PC-9 (cell line): ENCODE results near the gene GAGE10. TPM values are rescaled to one million over a fixed set of nuclear protein-coding genes. Genes with fewer than 3 reads are reported as not detected.

Experiments
- BruUV-seq: library from RNA; stranded (reverse); fragments of 400-500 nt; replicated peaks from 2 replicates; lab custom pipeline; 2021; lab: Mats Ljungman, UMichigan
- CTCF ChIA-PET: fragments of 300-600 bp; sonication (Branson Sonifier 250); formaldehyde crosslinking; loops from one replicate; lab custom pipeline; 2022; ENCODE audit warnings: antibody characterized with exemption; lab: Charles Lee
- POLR2A ChIA-PET: fragments of 300-600 bp; sonication (Branson Sonifier 250); formaldehyde crosslinking; loops from one replicate; lab custom pipeline; 2022; ENCODE audit warnings: antibody characterized with exemption; ENCODE audit not compliant: unreplicated experiment; lab: Charles Lee
- DNase-seq, 2 experiments: peaks; one replicate each; pipeline versions ENCODE4 v3.0.0 to v3.0.0-alpha.2; 2015 to 2022; ENCODE audit warnings: mixed read lengths in 1 of 2
- H2AFZ ChIP-seq: fragments of 200-600 bp; sonication (generic); 2 replicates; pipeline ENCODE4 v1.8.1; 2017; ENCODE audit warnings: antibody characterized with exemption
- H3F3A ChIP-seq: fragments of 200-600 bp; sonication (generic); 2 replicates; pipeline ENCODE4 v1.8.1; 2017; ENCODE audit warnings: antibody characterized with exemption, mild to moderate bottlenecking, low read depth; ENCODE audit not compliant: insufficient read depth
- H3K27ac ChIP-seq: fragments of 200-600 bp; sonication (generic); 2 replicates; pipeline ENCODE4 v1.6.1; 2016; ENCODE audit warnings: mixed run types
- H3K27me3 ChIP-seq: fragments of 200-600 bp; sonication (generic); 2 replicates; pipeline ENCODE4 v1.6.1; 2016; ENCODE audit warnings: low read depth, mixed run types; ENCODE audit not compliant: insufficient read depth
- H3K36me3 ChIP-seq: fragments of 200-600 bp; sonication (generic); 2 replicates; pipeline ENCODE4 v1.6.1; 2016; ENCODE audit warnings: low read depth, mixed run types
- H3K4me1 ChIP-seq: fragments of 200-600 bp; sonication (generic); replicated peaks from 2 replicates; pipeline ENCODE4 v1.6.1; 2016; ENCODE audit warnings: mixed run types; ENCODE audit not compliant: insufficient read depth
- H3K4me2 ChIP-seq: fragments of 200-600 bp; sonication (generic); 2 replicates; pipeline ENCODE4 v1.6.1; 2017; ENCODE audit warnings: mixed run types
- H3K4me3 ChIP-seq: fragments of 200-600 bp; sonication (generic); 2 replicates; pipeline ENCODE4 v1.6.1; 2016; ENCODE audit warnings: mixed run types
- H3K79me2 ChIP-seq: fragments of 200-600 bp; sonication (generic); 2 replicates; pipeline ENCODE4 v1.6.1; 2017; ENCODE audit warnings: low read depth, mixed run types
- H3K9me2 ChIP-seq: fragments of 200-600 bp; sonication (generic); 2 replicates; pipeline ENCODE4 v1.8.1; 2017; ENCODE audit warnings: mild to moderate bottlenecking; ENCODE audit not compliant: insufficient read depth
- H3K9me3 ChIP-seq: fragments of 200-600 bp; sonication (generic); 2 replicates; pipeline ENCODE4 v1.8.1; 2016; ENCODE audit warnings: low read depth; ENCODE audit not compliant: insufficient read depth
- H4K20me1 ChIP-seq: fragments of 200-600 bp; sonication (generic); 2 replicates; pipeline ENCODE4 v1.8.1; 2017; ENCODE audit not compliant: insufficient read depth
- CTCF ChIP-seq: fragments of 200-600 bp; sonication (generic); conservative IDR thresholded peaks from 2 replicates; pipeline ENCODE4 v1.6.1; 2017; ENCODE audit warnings: mixed run types, antibody characterized with exemption, mild to moderate bottlenecking, moderate library complexity
- EZH2 ChIP-seq: fragments of 200-600 bp; sonication (generic); IDR thresholded peaks from 2 replicates; pipeline ENCODE4 v1.8.0; 2017; ENCODE audit warnings: antibody characterized with exemption, low read depth
- intact Hi-C: fragments of 100-400 bp; cut with micrococcal nuclease; formaldehyde crosslinking; loops from one replicate; pipeline ENCODE4 v1.10.0; 2022; ENCODE audit not compliant: unreplicated experiment
- total RNA-seq: library from RNA; stranded (reverse); gene quantifications from 2 replicates; pipeline ENCODE4 v1.2.3, GENCODE V29; 2021

The GAGE10 gene
- total RNA-seq, 1 experiment from 2014 or later, result not detected

DNA sequence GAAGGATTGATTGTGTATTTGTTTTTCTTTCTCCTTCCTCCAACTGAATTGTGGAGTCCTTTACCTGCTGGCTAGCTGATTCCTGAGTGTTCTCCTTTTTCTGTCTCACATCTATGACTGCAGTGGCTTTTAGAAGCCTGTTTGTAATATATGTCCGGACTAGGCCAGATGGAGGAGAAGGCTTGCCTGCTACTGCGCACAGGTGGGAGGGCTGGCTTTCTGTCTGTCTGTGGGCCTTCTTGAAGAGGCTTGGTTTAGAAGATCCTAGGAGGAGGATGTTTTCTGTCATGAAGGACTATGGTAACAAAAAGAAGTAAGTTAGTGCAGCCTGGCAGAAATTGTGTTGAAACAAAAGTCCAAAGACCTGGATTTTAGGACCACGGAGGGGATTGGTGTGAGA, 25.4 kb upstream of the GAGE10 start:
- no TSS peak for BruUV-seq
- Histone ChIP-seq H3K9me3 (no peaks in the 10 kb centered on the region), H3K4me3 (no peak overlapping the region), H4K20me1 (no peaks in the 10 kb centered on the region), H3F3A (no peaks in the 10 kb centered on the region), H2AFZ (no peak overlapping the region), H3K27me3 (no peaks in the 10 kb centered on the region), H3K79me2 (no peaks in the 10 kb centered on the region), H3K27ac (no peak overlapping the region), H3K4me2 (no peak overlapping the region), H3K9me2 (no peaks in the 10 kb centered on the region), H3K4me1 (no peaks in the 10 kb centered on the region), H3K36me3 (no peaks in the 10 kb centered on the region)
- POLR2A ChIA-PET, result no interaction called here
- TF ChIP-seq CTCF (no peak), EZH2 (no peak)
- CTCF ChIA-PET, result no interaction called here
- no peak for DNase-seq
- intact Hi-C loops, result no loop called here

DNA sequence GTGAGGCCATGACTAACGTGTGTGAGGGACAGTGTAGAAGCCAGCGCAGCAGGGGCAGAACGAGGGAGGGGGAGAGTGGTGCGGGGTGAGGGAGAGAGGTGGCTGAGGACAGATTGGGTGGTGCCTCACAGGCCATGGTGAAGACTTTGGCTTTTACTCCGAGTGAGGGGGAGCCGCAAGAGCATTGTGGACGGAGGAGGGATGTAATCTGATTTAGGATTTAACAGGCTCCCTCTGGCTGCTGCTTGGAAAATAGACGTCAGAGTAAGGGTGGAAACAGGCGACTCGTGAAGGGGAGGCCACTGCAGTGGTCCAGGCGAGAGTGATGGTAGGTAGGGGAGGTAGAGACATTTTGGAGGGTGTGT, 20.8 kb upstream of the GAGE10 start:
- CTCF ChIA-PET, result no interaction called here
- Histone ChIP-seq H3K36me3 (no peaks in the 10 kb centered on the region), H3K9me2 (no peaks in the 10 kb centered on the region), H3K9me3 (no peaks in the 10 kb centered on the region), H2AFZ (no peak overlapping the region), H3K79me2 (no peaks in the 10 kb centered on the region), H3K4me1 (no peaks in the 10 kb centered on the region), H3K27me3 (no peaks in the 10 kb centered on the region), H4K20me1 (no peaks in the 10 kb centered on the region), H3K4me3 (no peak overlapping the region), H3F3A (no peaks in the 10 kb centered on the region), H3K27ac (no peak overlapping the region), H3K4me2 (no peak overlapping the region)
- POLR2A ChIA-PET, result no interaction called here
- BruUV-seq, result no TSS peak
- no peak for DNase-seq
- intact Hi-C loops, result no loop called here
- TF ChIP-seq EZH2 (no peak), CTCF (no peak)

DNA sequence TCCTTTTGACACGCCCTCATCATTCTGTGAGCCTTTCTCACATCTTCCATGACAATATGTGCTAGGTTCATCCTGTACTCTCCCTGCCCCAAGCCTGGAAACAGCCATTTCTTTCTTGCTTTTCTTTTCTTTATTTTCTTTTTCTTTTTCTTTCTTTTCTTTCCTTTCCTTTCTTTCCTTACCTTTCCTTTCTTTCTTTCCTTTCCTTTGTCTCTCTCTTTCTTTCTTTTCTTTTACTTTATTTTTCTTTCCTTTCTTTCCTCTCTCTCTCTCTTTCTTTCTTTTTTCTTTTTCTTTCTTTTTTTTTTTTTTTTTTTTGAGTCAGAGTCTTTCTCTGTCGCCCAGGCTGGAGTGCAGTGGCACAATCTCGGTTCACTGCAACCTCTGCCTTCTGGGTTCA, 19.2 kb upstream of the GAGE10 start:
- Histone ChIP-seq H3K36me3 (no peaks in the 10 kb centered on the region), H2AFZ (no peak overlapping the region), H3K79me2 (no peaks in the 10 kb centered on the region), H3K27me3 (no peaks in the 10 kb centered on the region), H3K9me2 (no peaks in the 10 kb centered on the region), H4K20me1 (no peaks in the 10 kb centered on the region), H3K9me3 (no peaks in the 10 kb centered on the region), H3K27ac (no peak overlapping the region), H3K4me3 (no peak overlapping the region), H3K4me2 (no peak overlapping the region), H3F3A (no peaks in the 10 kb centered on the region), H3K4me1 (no peaks in the 10 kb centered on the region)
- no peak for TF ChIP-seq CTCF
- TF ChIP-seq EZH2, result no peak
- CTCF ChIA-PET, result no interaction called here
- no peak for DNase-seq
- POLR2A ChIA-PET, result no interaction called here
- no TSS peak for BruUV-seq
- intact Hi-C loops, result no loop called here
